HG02759 (cell line): Measurements from ENCODE around the gene TAF7.
"Not testable (repeated sequence)": the region's sequence is repeated elsewhere in the genome, so short reads cannot be mapped to it uniquely, and the experiment has no call there.

Experiments used
- ATAC-seq: cut with Tn5 transposase; IDR thresholded peaks from one replicate; pipeline ENCODE4 v1.9.1; 2021; ENCODE audit warnings: mild to moderate bottlenecking, moderate library complexity; ENCODE audit not compliant: unreplicated experiment

The TAF7 gene

DNA sequence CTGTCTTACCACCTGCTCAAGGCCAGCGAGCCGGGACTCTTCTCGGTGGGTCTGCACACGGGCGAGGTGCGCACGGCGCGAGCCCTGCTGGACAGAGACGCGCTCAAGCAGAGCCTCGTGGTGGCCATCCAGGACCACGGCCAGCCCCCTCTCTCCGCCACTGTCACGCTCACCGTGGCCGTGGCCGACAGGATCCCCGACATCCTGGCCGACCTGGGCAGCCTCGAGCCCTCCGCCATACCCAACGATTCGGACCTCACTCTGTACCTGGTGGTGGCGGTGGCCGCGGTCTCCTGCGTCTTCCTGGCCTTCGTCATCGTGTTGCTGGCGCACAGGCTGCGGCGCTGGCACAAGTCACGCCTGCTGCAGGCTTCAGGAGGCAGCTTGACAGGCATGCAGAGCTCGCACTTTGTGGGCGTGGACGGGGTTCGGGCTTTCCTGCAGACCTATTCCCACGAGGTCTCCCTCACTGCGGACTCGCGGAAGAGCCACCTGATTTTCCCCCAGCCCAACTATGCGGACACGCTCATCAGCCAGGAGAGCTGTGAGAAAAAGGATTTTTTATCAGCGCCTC lies 20.3 kb upstream of the TAF7 start:
- ATAC-seq, result not testable (repeated sequence)

- ATAC-seq, result peak; percentile 72
These were observed 18.1 kb upstream of the TAF7 start, which contains the start of gene PCDHGA2 for GRCh38 chr5:141338538-141339306. Gene PCDHGA2 (plus strand): TSS chr5:141338760.

GRCh38 chr5:141332571-141332970 lies 12.0 kb upstream of the TAF7 start:
- not testable (repeated sequence) for ATAC-seq

DNA sequence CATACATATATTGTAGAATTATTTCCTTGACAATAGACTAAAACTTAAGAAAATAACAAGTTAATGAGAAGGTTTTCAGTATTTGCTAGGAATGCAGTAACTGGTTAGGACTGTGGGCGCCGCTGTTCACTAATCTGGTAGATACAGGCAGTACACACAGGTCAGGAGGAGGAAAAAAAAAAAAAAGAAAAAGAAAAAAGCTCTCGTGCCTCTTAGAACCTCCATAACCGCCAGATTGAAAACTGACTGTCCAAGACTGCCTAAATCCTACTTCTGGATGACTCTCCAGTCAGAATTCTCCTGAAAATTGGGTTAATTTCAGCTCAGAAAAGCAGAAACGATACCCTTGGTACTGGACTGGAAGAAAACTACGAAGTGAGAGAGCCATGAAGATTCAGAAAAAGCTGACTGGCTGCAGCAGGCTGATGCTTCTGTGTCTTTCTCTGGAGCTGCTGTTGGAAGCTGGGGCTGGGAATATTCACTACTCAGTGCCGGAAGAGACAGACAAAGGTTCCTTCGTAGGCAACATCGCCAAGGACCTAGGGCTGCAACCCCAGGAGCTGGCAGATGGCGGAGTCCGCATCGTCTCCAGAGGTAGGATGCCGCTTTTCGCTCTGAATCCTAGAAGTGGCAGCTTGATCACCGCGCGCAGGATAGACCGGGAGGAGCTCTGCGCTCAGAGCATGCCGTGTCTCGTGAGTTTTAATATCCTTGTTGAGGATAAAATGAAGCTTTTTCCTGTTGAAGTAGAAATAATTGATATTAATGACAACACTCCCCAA lies 9.9 kb upstream of the TAF7 start, which contains the start of gene PCDHGA1:
PCDHGA1 (plus strand) TSS at position 216 of the 782 bp plus-strand sequence.
- ATAC-seq, result no peak

DNA sequence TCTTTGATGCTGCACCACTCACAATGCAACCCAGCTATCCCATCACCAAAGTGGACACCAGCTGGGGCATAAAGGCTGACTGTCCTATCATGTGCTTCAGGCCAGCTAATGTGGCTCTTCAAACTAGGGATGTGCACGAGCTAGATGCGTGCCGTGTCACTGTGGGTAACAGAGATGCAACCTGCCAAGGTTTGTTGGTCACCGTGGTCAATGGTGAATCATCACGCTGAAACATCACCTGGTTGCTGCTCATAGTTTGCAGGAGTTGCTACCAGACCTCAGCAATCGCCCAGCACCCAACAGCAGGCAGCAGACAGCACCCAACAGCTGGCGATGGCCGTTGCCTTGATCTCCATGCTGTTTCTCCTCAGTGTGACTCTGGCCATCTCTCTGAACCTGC lies 7.6 kb upstream of the TAF7 start:
- no peak for ATAC-seq

GRCh38 chr5:141326088-141326854 lies 5.7 kb upstream of the TAF7 start:
- peak; percentile 96 for ATAC-seq

DNA sequence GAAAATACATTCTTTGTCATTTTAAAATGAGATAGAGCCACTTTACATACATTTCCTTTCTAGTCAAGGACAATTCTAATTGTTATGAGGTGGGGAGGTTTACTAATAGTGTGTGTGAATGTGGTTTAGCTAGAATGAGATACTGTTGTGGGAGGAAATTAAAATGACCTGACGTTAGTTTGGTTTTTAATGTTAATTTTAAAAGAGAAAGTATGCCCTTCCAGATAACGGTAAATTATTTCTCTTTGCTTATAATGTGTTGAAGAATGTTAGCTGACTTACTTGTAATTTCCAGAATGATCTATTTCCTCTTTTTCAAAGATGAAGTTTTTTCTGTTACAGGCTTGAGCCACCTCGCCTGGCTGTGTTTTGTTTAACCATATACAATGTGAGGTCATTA lies 1.7 kb upstream of the TAF7 start:
- no peak for ATAC-seq

DNA sequence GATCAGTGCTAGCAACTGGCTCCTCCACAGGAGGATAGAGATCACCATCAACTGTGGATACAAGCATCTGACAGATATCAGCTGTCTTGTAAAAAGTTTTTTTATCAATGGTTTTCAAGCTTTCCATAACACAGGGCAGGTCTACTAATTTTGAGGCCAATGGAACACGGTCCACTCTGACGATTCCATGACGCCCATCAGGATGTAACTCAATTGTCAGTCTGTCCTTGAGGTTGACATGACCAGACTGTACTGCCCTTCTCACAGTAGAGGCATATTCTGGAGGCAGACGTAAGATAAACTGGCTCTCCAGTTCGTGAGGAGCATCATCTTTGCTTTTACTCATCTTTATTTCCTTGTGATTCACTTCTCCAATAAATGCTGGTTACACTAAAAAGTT lies 885 bp downstream of the TAF7 start:
- no peak for ATAC-seq

DNA sequence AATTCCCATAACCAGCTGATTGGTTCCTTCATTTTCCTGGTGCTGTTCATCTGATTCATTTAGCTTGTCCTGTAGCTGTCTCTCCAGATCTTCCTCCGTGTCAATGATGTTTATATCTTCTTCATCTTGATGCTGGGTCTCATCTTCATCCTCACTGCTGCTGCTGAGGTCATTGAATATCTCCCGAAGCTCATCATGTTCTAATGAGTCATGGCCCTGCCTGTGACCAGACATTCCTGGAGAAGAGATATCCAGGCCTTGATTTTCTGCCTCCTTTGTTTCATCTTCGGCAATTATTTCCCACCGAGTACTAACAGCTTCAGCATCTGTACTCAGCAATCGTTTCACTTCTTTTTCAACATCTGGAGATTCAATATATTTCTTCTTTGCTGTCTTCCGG lies 1.4 kb downstream of the TAF7 start:
- ATAC-seq, result no peak

GRCh38 chr5:141316963-141317362 lies 3.6 kb downstream of the TAF7 start:
- ATAC-seq, result not testable (repeated sequence)

- no peak for ATAC-seq
These were observed 6.9 kb downstream of the TAF7 start for GRCh38 chr5:141313711-141314110.

DNA sequence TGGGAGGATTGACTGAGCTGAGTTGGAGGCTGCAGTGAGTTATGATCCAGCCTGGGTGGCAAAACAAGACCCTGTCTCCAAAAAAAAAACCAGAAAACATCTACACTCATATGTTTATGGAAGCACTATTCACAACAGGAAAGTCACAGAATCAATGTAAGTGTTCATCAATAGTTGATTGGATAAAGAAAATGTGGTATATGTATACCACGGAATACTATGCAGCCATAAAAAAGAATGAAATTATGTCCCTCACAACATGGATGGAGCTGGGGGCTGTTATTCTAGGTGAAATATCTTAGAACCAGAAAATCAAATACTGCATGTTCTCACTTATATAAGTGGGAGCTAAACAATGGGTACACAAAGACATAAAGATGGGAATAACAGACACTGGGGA lies 14.0 kb downstream of the TAF7 start:
- ATAC-seq, result no peak

GRCh38 chr5:141303756-141304155 lies 16.8 kb downstream of the TAF7 start, which contains the start of gene SLC25A2:
Gene SLC25A2 (minus strand): TSS chr5:141304049. CDS start chr5:141303865, 184 bp downstream.
- ATAC-seq, result no peak

DNA sequence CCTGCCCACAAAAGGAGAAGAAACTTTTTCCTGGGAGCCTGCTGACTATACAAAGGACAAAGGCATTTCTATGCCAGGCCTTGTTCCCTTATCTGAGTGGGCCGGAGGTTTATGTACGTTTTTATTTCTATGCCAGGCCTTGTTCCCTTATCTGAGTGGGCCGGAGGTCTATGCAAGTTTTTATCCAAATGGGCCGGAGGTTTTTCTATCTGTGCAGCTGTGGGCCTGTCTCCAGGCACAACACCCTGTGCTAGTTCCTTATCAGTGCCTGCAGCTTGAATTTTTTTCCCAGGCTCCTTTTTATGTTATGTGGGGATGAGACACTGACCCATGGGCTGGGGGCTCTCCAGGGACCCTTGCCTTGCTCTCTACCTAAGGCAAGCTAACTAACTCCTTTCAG lies 22.2 kb downstream of the TAF7 start:
- no peak for ATAC-seq

GRCh38 chr5:141272906-141273305 lies 47.7 kb downstream of the TAF7 start:
- ATAC-seq, result no peak

DNA sequence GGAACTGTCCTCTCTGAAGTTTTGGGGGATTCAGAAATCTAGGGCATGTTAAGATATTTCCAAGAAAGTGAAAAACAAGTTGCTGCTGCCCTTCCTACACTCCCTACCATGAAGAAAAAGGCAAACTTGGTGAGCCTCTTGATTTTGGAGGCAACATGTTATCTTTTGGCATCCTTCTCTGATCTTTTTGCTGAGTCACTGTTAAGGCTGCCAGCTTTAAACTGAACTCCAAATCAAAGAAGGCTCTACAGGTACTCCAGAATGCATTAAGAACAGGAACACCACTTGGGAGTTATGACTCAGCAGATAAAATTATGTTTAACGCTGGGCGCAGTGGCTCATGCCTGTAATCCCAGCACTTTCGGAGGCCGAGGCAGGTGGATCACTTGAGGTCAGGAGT lies 51.4 kb downstream of the TAF7 start:
- ATAC-seq, result no peak
